ENCODE measurements around the gene FHIT.

Gene FHIT

GRCh38 chr3:60856257-60857046 is 394.8 kb downstream of the FHIT start:
- no peak overlapping the region for H3K9ac ChIP-seq (ENCODE audit: low read depth, low read length)
- H3K4me3 ChIP-seq (ENCODE audit: low read depth, low read length) = no peak overlapping the region
- no peaks in the 10 kb centered on the region for H3K27me3 ChIP-seq (ENCODE audit: control insufficient read depth, insufficient read depth, low read length)
- no peaks in the 10 kb centered on the region for H3K36me3 ChIP-seq (ENCODE audit: control insufficient read depth, insufficient read depth, low read length)
- no peaks in the 10 kb centered on the region for H3K4me1 ChIP-seq (ENCODE audit: control insufficient read depth, insufficient read depth, low read length)
- no peaks in the 10 kb centered on the region for H3K9me3 ChIP-seq (ENCODE audit: control insufficient read depth, insufficient read depth, low read length)

GRCh38 chr3:60855250-60855649 is 396.0 kb downstream of the FHIT start:
- H3K36me3 ChIP-seq (ENCODE audit: control insufficient read depth, insufficient read depth, low read length) = no peaks in the 10 kb centered on the region
- H3K27me3 ChIP-seq (ENCODE audit: control insufficient read depth, insufficient read depth, low read length) = no peaks in the 10 kb centered on the region

GRCh38 chr3:60854791-60855190 is 396.5 kb downstream of the FHIT start:
- no peak overlapping the region for H3K9ac ChIP-seq (ENCODE audit: low read depth, low read length)
- H3K4me3 ChIP-seq (ENCODE audit: low read depth, low read length) = no peak overlapping the region
- H3K27me3 ChIP-seq (ENCODE audit: control insufficient read depth, insufficient read depth, low read length) = no peaks in the 10 kb centered on the region
- no peaks in the 10 kb centered on the region for H3K36me3 ChIP-seq (ENCODE audit: control insufficient read depth, insufficient read depth, low read length)
- no peaks in the 10 kb centered on the region for H3K9me3 ChIP-seq (ENCODE audit: control insufficient read depth, insufficient read depth, low read length)
- H3K4me1 ChIP-seq (ENCODE audit: control insufficient read depth, insufficient read depth, low read length) = no peaks in the 10 kb centered on the region

More at GRCh38 chr3:60855250-60855649, 396.0 kb downstream of the FHIT start:
- Histone ChIP-seq H3K4me3 (ENCODE audit: low read depth, low read length) (no peak overlapping the region), H3K9ac (ENCODE audit: low read depth, low read length) (no peak overlapping the region), H3K9me3 (ENCODE audit: control insufficient read depth, insufficient read depth, low read length) (no peaks in the 10 kb centered on the region), H3K4me1 (ENCODE audit: control insufficient read depth, insufficient read depth, low read length) (no peaks in the 10 kb centered on the region)

GRCh38 chr3:60847791-60848190 is 403.5 kb downstream of the FHIT start:
- Histone ChIP-seq H3K27me3 (ENCODE audit: control insufficient read depth, insufficient read depth, low read length) (no peaks in the 10 kb centered on the region), H3K9ac (ENCODE audit: low read depth, low read length) (no peak overlapping the region), H3K36me3 (ENCODE audit: control insufficient read depth, insufficient read depth, low read length) (no peaks in the 10 kb centered on the region), H3K4me3 (ENCODE audit: low read depth, low read length) (no peak overlapping the region), H3K4me1 (ENCODE audit: control insufficient read depth, insufficient read depth, low read length) (no peaks in the 10 kb centered on the region), H3K9me3 (ENCODE audit: control insufficient read depth, insufficient read depth, low read length) (no peaks in the 10 kb centered on the region)

- H3K4me3 ChIP-seq (ENCODE audit: low read depth, low read length) = no peak overlapping the region
- H3K9me3 ChIP-seq (ENCODE audit: control insufficient read depth, insufficient read depth, low read length) = no peaks in the 10 kb centered on the region
- H3K36me3 ChIP-seq (ENCODE audit: control insufficient read depth, insufficient read depth, low read length) = no peaks in the 10 kb centered on the region
- no peaks in the 10 kb centered on the region for H3K27me3 ChIP-seq (ENCODE audit: control insufficient read depth, insufficient read depth, low read length)
- no peaks in the 10 kb centered on the region for H3K4me1 ChIP-seq (ENCODE audit: control insufficient read depth, insufficient read depth, low read length)
- H3K9ac ChIP-seq (ENCODE audit: low read depth, low read length) = no peak overlapping the region
Measured at GRCh38 chr3:60844256-60844655, 407.0 kb downstream of the FHIT start.

- Histone ChIP-seq H3K4me3 (ENCODE audit: low read depth, low read length) (no peak overlapping the region), H3K4me1 (ENCODE audit: control insufficient read depth, insufficient read depth, low read length) (no peaks in the 10 kb centered on the region), H3K27me3 (ENCODE audit: control insufficient read depth, insufficient read depth, low read length) (no peaks in the 10 kb centered on the region), H3K9me3 (ENCODE audit: control insufficient read depth, insufficient read depth, low read length) (no peaks in the 10 kb centered on the region), H3K36me3 (ENCODE audit: control insufficient read depth, insufficient read depth, low read length) (no peaks in the 10 kb centered on the region), H3K9ac (ENCODE audit: low read depth, low read length) (no peak overlapping the region)
Measured at GRCh38 chr3:60841355-60841754, 409.9 kb downstream of the FHIT start.

GRCh38 chr3:60839246-60839645 is 412.0 kb downstream of the FHIT start:
- H3K9ac ChIP-seq (ENCODE audit: low read depth, low read length) = no peak overlapping the region
- no peaks in the 10 kb centered on the region for H3K4me1 ChIP-seq (ENCODE audit: control insufficient read depth, insufficient read depth, low read length)
- H3K27me3 ChIP-seq (ENCODE audit: control insufficient read depth, insufficient read depth, low read length) = no peaks in the 10 kb centered on the region
- no peaks in the 10 kb centered on the region for H3K9me3 ChIP-seq (ENCODE audit: control insufficient read depth, insufficient read depth, low read length)
- H3K36me3 ChIP-seq (ENCODE audit: control insufficient read depth, insufficient read depth, low read length) = no peaks in the 10 kb centered on the region
- H3K4me3 ChIP-seq (ENCODE audit: low read depth, low read length) = no peak overlapping the region

GRCh38 chr3:60835796-60836195 is 415.5 kb downstream of the FHIT start:
- Histone ChIP-seq H3K9me3 (ENCODE audit: control insufficient read depth, insufficient read depth, low read length) (no peaks in the 10 kb centered on the region), H3K4me1 (ENCODE audit: control insufficient read depth, insufficient read depth, low read length) (no peaks in the 10 kb centered on the region), H3K4me3 (ENCODE audit: low read depth, low read length) (no peak overlapping the region), H3K36me3 (ENCODE audit: control insufficient read depth, insufficient read depth, low read length) (no peaks in the 10 kb centered on the region), H3K27me3 (ENCODE audit: control insufficient read depth, insufficient read depth, low read length) (no peaks in the 10 kb centered on the region), H3K9ac (ENCODE audit: low read depth, low read length) (no peak overlapping the region)

GRCh38 chr3:60829058-60829457 is 422.2 kb downstream of the FHIT start:
- H3K4me3 ChIP-seq (ENCODE audit: low read depth, low read length) = no peak overlapping the region
- no peak overlapping the region for H3K9ac ChIP-seq (ENCODE audit: low read depth, low read length)
- H3K36me3 ChIP-seq (ENCODE audit: control insufficient read depth, insufficient read depth, low read length) = no peaks in the 10 kb centered on the region
- H3K9me3 ChIP-seq (ENCODE audit: control insufficient read depth, insufficient read depth, low read length) = no peaks in the 10 kb centered on the region
- no peaks in the 10 kb centered on the region for H3K27me3 ChIP-seq (ENCODE audit: control insufficient read depth, insufficient read depth, low read length)
- no peaks in the 10 kb centered on the region for H3K4me1 ChIP-seq (ENCODE audit: control insufficient read depth, insufficient read depth, low read length)

GRCh38 chr3:60827666-60828065 is 423.6 kb downstream of the FHIT start:
- no peaks in the 10 kb centered on the region for H3K9me3 ChIP-seq (ENCODE audit: control insufficient read depth, insufficient read depth, low read length)
- no peaks in the 10 kb centered on the region for H3K36me3 ChIP-seq (ENCODE audit: control insufficient read depth, insufficient read depth, low read length)
- no peaks in the 10 kb centered on the region for H3K27me3 ChIP-seq (ENCODE audit: control insufficient read depth, insufficient read depth, low read length)
- H3K4me3 ChIP-seq (ENCODE audit: low read depth, low read length) = no peak overlapping the region
- H3K9ac ChIP-seq (ENCODE audit: low read depth, low read length) = no peak overlapping the region
- no peaks in the 10 kb centered on the region for H3K4me1 ChIP-seq (ENCODE audit: control insufficient read depth, insufficient read depth, low read length)

GRCh38 chr3:60826511-60826910 is 424.7 kb downstream of the FHIT start:
- H3K4me1 ChIP-seq (ENCODE audit: control insufficient read depth, insufficient read depth, low read length) = no peaks in the 10 kb centered on the region
- no peaks in the 10 kb centered on the region for H3K27me3 ChIP-seq (ENCODE audit: control insufficient read depth, insufficient read depth, low read length)
- no peak overlapping the region for H3K9ac ChIP-seq (ENCODE audit: low read depth, low read length)
- H3K36me3 ChIP-seq (ENCODE audit: control insufficient read depth, insufficient read depth, low read length) = no peaks in the 10 kb centered on the region
- H3K9me3 ChIP-seq (ENCODE audit: control insufficient read depth, insufficient read depth, low read length) = no peaks in the 10 kb centered on the region
- H3K4me3 ChIP-seq (ENCODE audit: low read depth, low read length) = no peak overlapping the region

- no peak overlapping the region for H3K4me3 ChIP-seq (ENCODE audit: low read depth, low read length)
- H3K4me1 ChIP-seq (ENCODE audit: control insufficient read depth, insufficient read depth, low read length) = no peaks in the 10 kb centered on the region
- no peak overlapping the region for H3K9ac ChIP-seq (ENCODE audit: low read depth, low read length)
- H3K9me3 ChIP-seq (ENCODE audit: control insufficient read depth, insufficient read depth, low read length) = no peaks in the 10 kb centered on the region
- H3K36me3 ChIP-seq (ENCODE audit: control insufficient read depth, insufficient read depth, low read length) = no peaks in the 10 kb centered on the region
- H3K27me3 ChIP-seq (ENCODE audit: control insufficient read depth, insufficient read depth, low read length) = no peaks in the 10 kb centered on the region
Measured at GRCh38 chr3:60812502-60812901, 438.8 kb downstream of the FHIT start.
